Neural cell (in vitro differentiated cells): ENCODE data around the gene GTF2I.
"Not testable (repeated sequence)": the region's sequence is repeated elsewhere in the genome, so short reads cannot be mapped to it uniquely, and the experiment has no call there.

Source experiments
- EP300 ChIP-seq: fragments of 450-650 bp; conservative IDR thresholded peaks from 2 replicates; pipeline ENCODE4 v1.6.1; 2014; ENCODE audit warnings: antibody characterized with exemption, mild to moderate bottlenecking, moderate library complexity; ENCODE audit not compliant: poor library complexity, severe bottlenecking
- EZH2 ChIP-seq: fragments of 200-600, 300-800 bp; shearing (Covaris generic), sonication (generic); IDR thresholded peaks from 2 replicates; pipeline ENCODE4 v1.6.1; 2014; ENCODE audit warnings: antibody characterized with exemption, low read length, borderline replicate concordance, mild to moderate bottlenecking; ENCODE audit not compliant: insufficient read depth, poor library complexity, severe bottlenecking
- MXI1 ChIP-seq: fragments of 450-650 bp; conservative IDR thresholded peaks from 2 replicates; pipeline ENCODE4 v1.6.1; 2014; ENCODE audit warnings: antibody characterized with exemption, mild to moderate bottlenecking; ENCODE audit not compliant: poor library complexity, severe bottlenecking
- POLR2AphosphoS5 ChIP-seq: IDR thresholded peaks from 2 replicates; pipeline ENCODE4 v1.6.1; 2012
- SMC3 ChIP-seq: fragments of 450-650 bp; conservative IDR thresholded peaks from 2 replicates; pipeline ENCODE4 v1.6.1; 2014; ENCODE audit warnings: antibody characterized with exemption, mild to moderate bottlenecking, moderate library complexity; ENCODE audit not compliant: poor library complexity
- TAF1 ChIP-seq: IDR thresholded peaks from 2 replicates; pipeline ENCODE4 v1.6.1; 2012; ENCODE audit warnings: low read depth
- TF ChIP-seq, protein P1 (sequence below): fragments of 450-650 bp; IDR thresholded peaks from 2 replicates; pipeline ENCODE4 v1.5.1; 2014; ENCODE audit warnings: antibody characterized with exemption, mild to moderate bottlenecking, moderate library complexity; ENCODE audit not compliant: poor library complexity, severe bottlenecking

- TF ChIP-seq, protein P1, sequence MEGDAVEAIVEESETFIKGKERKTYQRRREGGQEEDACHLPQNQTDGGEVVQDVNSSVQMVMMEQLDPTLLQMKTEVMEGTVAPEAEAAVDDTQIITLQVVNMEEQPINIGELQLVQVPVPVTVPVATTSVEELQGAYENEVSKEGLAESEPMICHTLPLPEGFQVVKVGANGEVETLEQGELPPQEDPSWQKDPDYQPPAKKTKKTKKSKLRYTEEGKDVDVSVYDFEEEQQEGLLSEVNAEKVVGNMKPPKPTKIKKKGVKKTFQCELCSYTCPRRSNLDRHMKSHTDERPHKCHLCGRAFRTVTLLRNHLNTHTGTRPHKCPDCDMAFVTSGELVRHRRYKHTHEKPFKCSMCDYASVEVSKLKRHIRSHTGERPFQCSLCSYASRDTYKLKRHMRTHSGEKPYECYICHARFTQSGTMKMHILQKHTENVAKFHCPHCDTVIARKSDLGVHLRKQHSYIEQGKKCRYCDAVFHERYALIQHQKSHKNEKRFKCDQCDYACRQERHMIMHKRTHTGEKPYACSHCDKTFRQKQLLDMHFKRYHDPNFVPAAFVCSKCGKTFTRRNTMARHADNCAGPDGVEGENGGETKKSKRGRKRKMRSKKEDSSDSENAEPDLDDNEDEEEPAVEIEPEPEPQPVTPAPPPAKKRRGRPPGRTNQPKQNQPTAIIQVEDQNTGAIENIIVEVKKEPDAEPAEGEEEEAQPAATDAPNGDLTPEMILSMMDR, result not testable (repeated sequence)
- TF ChIP-seq MXI1, EP300, SMC3, EZH2, POLR2AphosphoS5, TAF1: not testable (repeated sequence)
Observed at GRCh38 chr7:74743936-74744557, 86.5 kb downstream of the GTF2I start.
